Panc1 (cell line): ENCODE data around the gene PRDM5. TPM values are rescaled to one million over a fixed set of nuclear protein-coding genes. Genes with fewer than 3 reads are reported as not detected.

Source experiments
- ATAC-seq: fragments of 200-7000 bp; cut with Tn5 transposase; 2 replicates; pipeline ENCODE4 v1.9.1; 2020; ENCODE audit warnings: mild to moderate bottlenecking, moderate library complexity
- BruUV-seq: library from RNA; stranded (reverse); fragments of 400-500 nt; replicated peaks from 2 replicates; lab custom pipeline; 2021; lab: Mats Ljungman, UMichigan
- CTCF ChIA-PET: fragments of 300-600 bp; sonication (Branson Sonifier 250); formaldehyde crosslinking; loops from one replicate; lab custom pipeline; 2022; ENCODE audit warnings: antibody characterized with exemption; lab: Charles Lee
- POLR2A ChIA-PET: fragments of 300-600 bp; sonication (Branson Sonifier 250); formaldehyde crosslinking; loops from one replicate; lab custom pipeline; 2022; ENCODE audit warnings: antibody characterized with exemption; lab: Charles Lee
- DNase-seq: peaks from one replicate; pipeline ENCODE4 v3.0.0-alpha.2; 2010; ENCODE audit warnings: low read depth, low spot score
- H3K27ac ChIP-seq: 2 replicates; pipeline ENCODE4 v1.5.1; 2011; ENCODE audit warnings: mild to moderate bottlenecking, low read length, inconsistent platforms
- H3K27me3 ChIP-seq: fragments of 200-500 bp; sonication (Bioruptor generic); 2 replicates; pipeline ENCODE4 v1.6.0; 2014; ENCODE audit warnings: low read length, inconsistent platforms; ENCODE audit not compliant: control insufficient read depth, insufficient read depth
- H3K36me3 ChIP-seq: fragments of 200-500 bp; sonication (Bioruptor generic); 2 replicates; pipeline ENCODE4 v1.5.1; 2014; ENCODE audit warnings: inconsistent platforms, mild to moderate bottlenecking, low read length, moderate library complexity; ENCODE audit not compliant: control insufficient read depth, insufficient read depth
- H3K4me1 ChIP-seq: 2 replicates; pipeline ENCODE4 v1.5.1; 2011; ENCODE audit warnings: inconsistent platforms, mild to moderate bottlenecking, low read length, moderate library complexity; ENCODE audit not compliant: control insufficient read depth, insufficient read depth
- H3K4me3 ChIP-seq, 2 experiments: 2 replicates each; pipeline ENCODE4 v1.5.1; 2011 to 2012; ENCODE audit warnings: low read depth in 2 of 2, low read length in 2 of 2, mild to moderate bottlenecking in 2 of 2, inconsistent platforms in 1 of 2, moderate library complexity in 1 of 2
- H3K9me3 ChIP-seq: fragments of 200-500 bp; sonication (Bioruptor generic); 2 replicates; pipeline ENCODE4 v1.5.1; 2014; ENCODE audit warnings: low read depth, mild to moderate bottlenecking, inconsistent platforms, low read length, moderate library complexity; ENCODE audit not compliant: control insufficient read depth, insufficient read depth
- POLR2AphosphoS5 ChIP-seq: IDR thresholded peaks from 2 replicates; pipeline ENCODE4 v1.6.1; 2012; ENCODE audit warnings: mild to moderate bottlenecking, low read depth, low read length, moderate library complexity
- SIN3A ChIP-seq: IDR thresholded peaks from 2 replicates; pipeline ENCODE4 v1.6.1; 2012; ENCODE audit warnings: low read depth, mild to moderate bottlenecking, low read length, moderate library complexity, borderline replicate concordance; ENCODE audit not compliant: insufficient read depth
- TCF7L2 ChIP-seq: IDR thresholded peaks from 2 replicates; pipeline ENCODE4 v1.6.1; 2011; ENCODE audit warnings: mild to moderate bottlenecking, low read depth, low read length, inconsistent platforms
- in situ Hi-C: cut with HindIII; loops from 2 replicates; pipeline ENCODE4 v1.10.0; 2016; ENCODE audit warnings: low sequenced_read_pairs, low pct_unique_long_range_greater_than_20kb
- intact Hi-C: fragments of 100-400 bp; cut with micrococcal nuclease; formaldehyde crosslinking; loops from one replicate; pipeline ENCODE4 v1.10.0; 2022; ENCODE audit not compliant: unreplicated experiment
- total RNA-seq: library from RNA; stranded (reverse); gene quantifications from one replicate; pipeline ENCODE4 v1.2.1, GENCODE V29; 2021; ENCODE audit not compliant: unreplicated experiment
- TF ChIP-seq, protein P1 (sequence below), 2 experiments: IDR thresholded peaks; 2 replicates each; pipeline ENCODE4 v1.6.1; 2011 to 2012; ENCODE audit warnings: low read depth in 2 of 2, control low read depth in 1 of 2, low read length in 1 of 2, mild to moderate bottlenecking in 1 of 2, moderate library complexity in 1 of 2; ENCODE audit not compliant: insufficient read depth in 1 of 2
- TF ChIP-seq, protein P2 (sequence below): fragments of 450-650 bp; IDR thresholded peaks from 2 replicates; pipeline ENCODE4 v1.5.1; 2017; ENCODE audit warnings: mild to moderate bottlenecking

PRDM5 gene
- total RNA-seq, 1 experiment from 2014 or later, result 8.4 TPM

GRCh38 chr4:120770897-120771296 lies 151.6 kb downstream of the PRDM5 start:
- ChIA-PET CTCF (no interaction called here), POLR2A (no interaction called here)
- in situ Hi-C loops (no loop called here), intact Hi-C loops (no loop called here)
- no peaks in the 10 kb centered on the region for H3K4me1 ChIP-seq
- no peaks in the 10 kb centered on the region for H3K27me3 ChIP-seq
- ATAC-seq (no peak), DNase-seq (no peak)
- no peak overlapping the region for H3K4me3 ChIP-seq
- H3K27ac ChIP-seq, result no peak overlapping the region
- no TSS peak for BruUV-seq
- TF ChIP-seq, protein P1, sequence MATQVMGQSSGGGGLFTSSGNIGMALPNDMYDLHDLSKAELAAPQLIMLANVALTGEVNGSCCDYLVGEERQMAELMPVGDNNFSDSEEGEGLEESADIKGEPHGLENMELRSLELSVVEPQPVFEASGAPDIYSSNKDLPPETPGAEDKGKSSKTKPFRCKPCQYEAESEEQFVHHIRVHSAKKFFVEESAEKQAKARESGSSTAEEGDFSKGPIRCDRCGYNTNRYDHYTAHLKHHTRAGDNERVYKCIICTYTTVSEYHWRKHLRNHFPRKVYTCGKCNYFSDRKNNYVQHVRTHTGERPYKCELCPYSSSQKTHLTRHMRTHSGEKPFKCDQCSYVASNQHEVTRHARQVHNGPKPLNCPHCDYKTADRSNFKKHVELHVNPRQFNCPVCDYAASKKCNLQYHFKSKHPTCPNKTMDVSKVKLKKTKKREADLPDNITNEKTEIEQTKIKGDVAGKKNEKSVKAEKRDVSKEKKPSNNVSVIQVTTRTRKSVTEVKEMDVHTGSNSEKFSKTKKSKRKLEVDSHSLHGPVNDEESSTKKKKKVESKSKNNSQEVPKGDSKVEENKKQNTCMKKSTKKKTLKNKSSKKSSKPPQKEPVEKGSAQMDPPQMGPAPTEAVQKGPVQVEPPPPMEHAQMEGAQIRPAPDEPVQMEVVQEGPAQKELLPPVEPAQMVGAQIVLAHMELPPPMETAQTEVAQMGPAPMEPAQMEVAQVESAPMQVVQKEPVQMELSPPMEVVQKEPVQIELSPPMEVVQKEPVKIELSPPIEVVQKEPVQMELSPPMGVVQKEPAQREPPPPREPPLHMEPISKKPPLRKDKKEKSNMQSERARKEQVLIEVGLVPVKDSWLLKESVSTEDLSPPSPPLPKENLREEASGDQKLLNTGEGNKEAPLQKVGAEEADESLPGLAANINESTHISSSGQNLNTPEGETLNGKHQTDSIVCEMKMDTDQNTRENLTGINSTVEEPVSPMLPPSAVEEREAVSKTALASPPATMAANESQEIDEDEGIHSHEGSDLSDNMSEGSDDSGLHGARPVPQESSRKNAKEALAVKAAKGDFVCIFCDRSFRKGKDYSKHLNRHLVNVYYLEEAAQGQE (IDR thresholded peaks at IDR 0.05; ENCODE audit: insufficient read depth in 1 of 2, low read depth in 2 of 2, low read length in 1 of 2), result no peak
- no peak for TF ChIP-seq TCF7L2
- TF ChIP-seq POLR2AphosphoS5, result no peak
- no peak for TF ChIP-seq SIN3A
- TF ChIP-seq, protein P2, sequence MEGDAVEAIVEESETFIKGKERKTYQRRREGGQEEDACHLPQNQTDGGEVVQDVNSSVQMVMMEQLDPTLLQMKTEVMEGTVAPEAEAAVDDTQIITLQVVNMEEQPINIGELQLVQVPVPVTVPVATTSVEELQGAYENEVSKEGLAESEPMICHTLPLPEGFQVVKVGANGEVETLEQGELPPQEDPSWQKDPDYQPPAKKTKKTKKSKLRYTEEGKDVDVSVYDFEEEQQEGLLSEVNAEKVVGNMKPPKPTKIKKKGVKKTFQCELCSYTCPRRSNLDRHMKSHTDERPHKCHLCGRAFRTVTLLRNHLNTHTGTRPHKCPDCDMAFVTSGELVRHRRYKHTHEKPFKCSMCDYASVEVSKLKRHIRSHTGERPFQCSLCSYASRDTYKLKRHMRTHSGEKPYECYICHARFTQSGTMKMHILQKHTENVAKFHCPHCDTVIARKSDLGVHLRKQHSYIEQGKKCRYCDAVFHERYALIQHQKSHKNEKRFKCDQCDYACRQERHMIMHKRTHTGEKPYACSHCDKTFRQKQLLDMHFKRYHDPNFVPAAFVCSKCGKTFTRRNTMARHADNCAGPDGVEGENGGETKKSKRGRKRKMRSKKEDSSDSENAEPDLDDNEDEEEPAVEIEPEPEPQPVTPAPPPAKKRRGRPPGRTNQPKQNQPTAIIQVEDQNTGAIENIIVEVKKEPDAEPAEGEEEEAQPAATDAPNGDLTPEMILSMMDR, result no peak
- H3K36me3 ChIP-seq, result no peaks in the 10 kb centered on the region
- H3K9me3 ChIP-seq, result no peaks in the 10 kb centered on the region

DNA sequence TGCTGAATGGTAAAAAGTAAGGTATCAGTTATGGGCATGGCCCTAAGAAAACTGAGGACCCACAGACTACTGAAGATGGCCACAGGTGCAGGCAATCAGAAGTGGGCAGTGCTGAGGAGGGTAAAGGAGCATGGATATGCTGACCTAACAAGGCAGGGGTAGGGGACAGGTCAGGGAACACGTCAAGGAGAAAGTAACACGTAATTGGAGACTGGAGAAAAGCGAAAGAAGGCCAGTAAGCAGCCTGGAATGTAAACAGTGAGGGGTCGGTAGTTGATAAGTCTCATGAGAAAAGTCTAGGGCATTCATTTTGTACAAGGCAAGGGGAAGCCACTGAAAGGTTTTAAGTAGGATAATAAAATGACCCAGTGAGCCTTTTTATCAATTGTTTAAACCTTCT lies 153.3 kb downstream of the PRDM5 start:
- Histone ChIP-seq H3K36me3 (no peaks in the 10 kb centered on the region), H3K27me3 (no peaks in the 10 kb centered on the region), H3K4me3 (no peak overlapping the region), H3K27ac (no peak overlapping the region), H3K9me3 (no peaks in the 10 kb centered on the region), H3K4me1 (no peaks in the 10 kb centered on the region)
- no peak for ATAC-seq
- no TSS peak for BruUV-seq
- in situ Hi-C loops (no loop called here), intact Hi-C loops (no loop called here)
- TF ChIP-seq, protein P1 (IDR thresholded peaks at IDR 0.05; ENCODE audit: insufficient read depth in 1 of 2, low read depth in 2 of 2, low read length in 1 of 2), result no peak
- TF ChIP-seq POLR2AphosphoS5, result no peak
- TF ChIP-seq, protein P2, result no peak
- no peak for TF ChIP-seq TCF7L2
- no peak for TF ChIP-seq SIN3A
- DNase-seq, result no peak
- POLR2A ChIA-PET, result no interaction called here
- CTCF ChIA-PET, result no interaction called here
